K562 (cell line): ENCODE results near the gene RRP7A. TPM values are rescaled to one million over a fixed set of nuclear protein-coding genes. Genes with fewer than 3 reads are reported as not detected.

Source experiments
- CC2D1A ChIP-seq: fragments of 450-650 bp; IDR thresholded peaks from 2 replicates; pipeline ENCODE4 v1.6.1; 2017; ENCODE audit warnings: mild to moderate bottlenecking
- CHCHD3 ChIP-seq: fragments of 250-450 bp; sonication (Bioruptor Pico); IDR thresholded peaks from 2 replicates; pipeline ENCODE4 v2.1.2; 2022; ENCODE audit warnings: mild to moderate bottlenecking
- HDAC8 ChIP-seq: fragments of 450-650 bp; IDR thresholded peaks from 2 replicates; pipeline ENCODE4 v1.6.1; 2016; ENCODE audit warnings: mild to moderate bottlenecking, missing genetic modification characterization, moderate library complexity, missing compliant biosample characterization
- PURB ChIP-seq: sonication (generic); formaldehyde crosslinking; IDR thresholded peaks from 2 replicates; pipeline ENCODE4 v1.9.0; 2021; ENCODE audit warnings: low read depth, mild to moderate bottlenecking, missing genetic modification reagents
- SUPT5H ChIP-seq: fragments of 450-650 bp; IDR thresholded peaks from 2 replicates; pipeline ENCODE4 v1.6.1; 2016
- TAL1 ChIP-seq: fragments of 450-650 bp; IDR thresholded peaks from 2 replicates; pipeline ENCODE4 v1.6.1; 2016; ENCODE audit warnings: mild to moderate bottlenecking
- YY1 ChIP-seq, 3 experiments: IDR thresholded peaks; 2 replicates each; pipeline ENCODE4 v1.6.1; 2011; ENCODE audit warnings: low read length in 2 of 3, mild to moderate bottlenecking in 2 of 3, moderate library complexity in 2 of 3, borderline replicate concordance in 1 of 3, control low read depth in 1 of 3, low read depth in 1 of 3; ENCODE audit not compliant: insufficient read depth in 3 of 3, insufficient replicate concordance in 2 of 3, control insufficient read depth in 1 of 3, insufficient read length in 1 of 3; ENCODE audit errors: extremely low read depth in 1 of 3
- ZNF12 ChIP-seq: sonication (generic); formaldehyde crosslinking; IDR thresholded peaks from 2 replicates; pipeline ENCODE4 v1.4.0; 2020; ENCODE audit warnings: mild to moderate bottlenecking, missing genetic modification reagents
- ZNF143 ChIP-seq: sonication (generic); formaldehyde crosslinking; IDR thresholded peaks from 2 replicates; pipeline ENCODE4 v1.9.0; 2022; ENCODE audit warnings: mild to moderate bottlenecking, missing genetic modification reagents
- ZNF41 ChIP-seq: fragments of 250-450 bp; sonication (Bioruptor Pico); conservative IDR thresholded peaks from 2 replicates; pipeline ENCODE4 v1.4.0; 2020; ENCODE audit warnings: mild to moderate bottlenecking
- ZNF518B ChIP-seq: fragments of 250-450 bp; sonication (Bioruptor Pico); IDR thresholded peaks from 2 replicates; pipeline ENCODE4 v1.5.0; 2021; ENCODE audit warnings: mild to moderate bottlenecking, moderate library complexity
- ZZZ3 ChIP-seq: fragments of 450-650 bp; IDR thresholded peaks from 2 replicates; pipeline ENCODE4 v1.6.1; 2016; ENCODE audit warnings: antibody characterized with exemption, mild to moderate bottlenecking, moderate library complexity
- polyA plus RNA-seq, 8 experiments: library from polyadenylated mRNA; depleted of rRNA in 4 of 8; stranded (reverse) in 5 of 8; unstranded in 3 of 8; fragments of >200 nt; fragmentation: Nextera tagmentation in 2 of 8; fragmentation: Illumina TruSeq in 1 of 8; extraction: Ambion mirVana in 2 of 8; extraction: Trizol in 1 of 8; gene quantifications; 2 replicates each; pipeline versions ENCODE4 v1.2.1 to v1.2.3, GENCODE V29; 2011 to 2014; ENCODE audit warnings: inconsistent platforms in 1 of 8, missing spikeins in 1 of 8
- total RNA-seq, 7 experiments: library from RNA; depleted of rRNA in 6 of 7; stranded (reverse); fragments of >200 nt in 6 of 7; fragmentation: Illumina TruSeq in 2 of 7; extraction: Trizol in 2 of 7; gene quantifications; 2 replicates each; pipeline versions ENCODE4 v1.2.1 to v1.2.3, GENCODE V29; 2011 to 2021; ENCODE audit warnings: low replicate concordance in 1 of 7
- TF ChIP-seq, protein P1 (sequence below), 2 experiments: fragments of 450-650 bp in 1 of 2; sonication (generic) in 1 of 2; formaldehyde crosslinking in 1 of 2; IDR thresholded peaks in 1 of 2; conservative IDR thresholded peaks in 1 of 2; 2 replicates each; pipeline versions ENCODE4 v1.6.1 to v1.8.1; 2016 to 2023; ENCODE audit warnings: mild to moderate bottlenecking in 2 of 2, moderate library complexity in 2 of 2, inconsistent platforms in 1 of 2, missing genetic modification reagents in 1 of 2
- TF ChIP-seq, protein P2 (sequence below): fragments of 450-650 bp; IDR thresholded peaks from 2 replicates; pipeline ENCODE4 v1.6.1; 2016; ENCODE audit warnings: missing biosample characterization, missing genetic modification characterization
- TF ChIP-seq, protein P3 (sequence below), 2 experiments: fragments of 150-350 bp in 1 of 2; IDR thresholded peaks; 2 replicates each; pipeline ENCODE4 v1.6.1; 2012 to 2016; ENCODE audit warnings: low read depth in 2 of 2, low read length in 2 of 2, mild to moderate bottlenecking in 1 of 2, moderate library complexity in 1 of 2
- TF ChIP-seq, protein P4 (sequence below): sonication (generic); formaldehyde crosslinking; IDR thresholded peaks from 2 replicates; pipeline ENCODE4 v1.9.0; 2022; ENCODE audit warnings: mild to moderate bottlenecking, missing genetic modification reagents

RRP7A gene
- total and polyA plus RNA-seq, 9 of the 15 experiments (the other 6 are each of a cell fraction or from before 2014, with no cell fraction given): 3.4 to 74.1 (median 40.3) TPM

GRCh38 chr22:42500161-42500835, 19.3 kb downstream of the RRP7A start (continued):
- TF ChIP-seq, protein P1, sequence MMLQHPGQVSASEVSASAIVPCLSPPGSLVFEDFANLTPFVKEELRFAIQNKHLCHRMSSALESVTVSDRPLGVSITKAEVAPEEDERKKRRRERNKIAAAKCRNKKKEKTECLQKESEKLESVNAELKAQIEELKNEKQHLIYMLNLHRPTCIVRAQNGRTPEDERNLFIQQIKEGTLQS (IDR thresholded peaks at IDR 0.05): no peak
- TF ChIP-seq, protein P1 (CRISPR knock-in tag; conservative IDR thresholded peaks at IDR 0.05): no peak
- no peak for TF ChIP-seq CC2D1A
- TF ChIP-seq ZNF143 (CRISPR knock-in tag): 0 out of 2 replicates have a peak, but pooled peaks have one; percentile 41
- TF ChIP-seq, protein P2, sequence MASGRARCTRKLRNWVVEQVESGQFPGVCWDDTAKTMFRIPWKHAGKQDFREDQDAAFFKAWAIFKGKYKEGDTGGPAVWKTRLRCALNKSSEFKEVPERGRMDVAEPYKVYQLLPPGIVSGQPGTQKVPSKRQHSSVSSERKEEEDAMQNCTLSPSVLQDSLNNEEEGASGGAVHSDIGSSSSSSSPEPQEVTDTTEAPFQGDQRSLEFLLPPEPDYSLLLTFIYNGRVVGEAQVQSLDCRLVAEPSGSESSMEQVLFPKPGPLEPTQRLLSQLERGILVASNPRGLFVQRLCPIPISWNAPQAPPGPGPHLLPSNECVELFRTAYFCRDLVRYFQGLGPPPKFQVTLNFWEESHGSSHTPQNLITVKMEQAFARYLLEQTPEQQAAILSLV (tag): no peak
- peak in 1 of 3 experiments; percentile 30 for TF ChIP-seq YY1 (IDR thresholded peaks at IDR 0.05; ENCODE audit: borderline replicate concordance in 1 of 3, control insufficient read depth in 1 of 3, extremely low read depth in 1 of 3, insufficient read depth in 3 of 3, insufficient read length in 1 of 3, insufficient replicate concordance in 2 of 3, low read depth in 1 of 3, low read length in 2 of 3)
- TF ChIP-seq CHCHD3 (CRISPR knock-in tag): no peak
- no peak for TF ChIP-seq ZNF12 (CRISPR knock-in tag)
- TF ChIP-seq ZZZ3: no peak
- TF ChIP-seq TAL1: no peak
- no peak for TF ChIP-seq ZNF41 (CRISPR knock-in tag)
- TF ChIP-seq, protein P3, sequence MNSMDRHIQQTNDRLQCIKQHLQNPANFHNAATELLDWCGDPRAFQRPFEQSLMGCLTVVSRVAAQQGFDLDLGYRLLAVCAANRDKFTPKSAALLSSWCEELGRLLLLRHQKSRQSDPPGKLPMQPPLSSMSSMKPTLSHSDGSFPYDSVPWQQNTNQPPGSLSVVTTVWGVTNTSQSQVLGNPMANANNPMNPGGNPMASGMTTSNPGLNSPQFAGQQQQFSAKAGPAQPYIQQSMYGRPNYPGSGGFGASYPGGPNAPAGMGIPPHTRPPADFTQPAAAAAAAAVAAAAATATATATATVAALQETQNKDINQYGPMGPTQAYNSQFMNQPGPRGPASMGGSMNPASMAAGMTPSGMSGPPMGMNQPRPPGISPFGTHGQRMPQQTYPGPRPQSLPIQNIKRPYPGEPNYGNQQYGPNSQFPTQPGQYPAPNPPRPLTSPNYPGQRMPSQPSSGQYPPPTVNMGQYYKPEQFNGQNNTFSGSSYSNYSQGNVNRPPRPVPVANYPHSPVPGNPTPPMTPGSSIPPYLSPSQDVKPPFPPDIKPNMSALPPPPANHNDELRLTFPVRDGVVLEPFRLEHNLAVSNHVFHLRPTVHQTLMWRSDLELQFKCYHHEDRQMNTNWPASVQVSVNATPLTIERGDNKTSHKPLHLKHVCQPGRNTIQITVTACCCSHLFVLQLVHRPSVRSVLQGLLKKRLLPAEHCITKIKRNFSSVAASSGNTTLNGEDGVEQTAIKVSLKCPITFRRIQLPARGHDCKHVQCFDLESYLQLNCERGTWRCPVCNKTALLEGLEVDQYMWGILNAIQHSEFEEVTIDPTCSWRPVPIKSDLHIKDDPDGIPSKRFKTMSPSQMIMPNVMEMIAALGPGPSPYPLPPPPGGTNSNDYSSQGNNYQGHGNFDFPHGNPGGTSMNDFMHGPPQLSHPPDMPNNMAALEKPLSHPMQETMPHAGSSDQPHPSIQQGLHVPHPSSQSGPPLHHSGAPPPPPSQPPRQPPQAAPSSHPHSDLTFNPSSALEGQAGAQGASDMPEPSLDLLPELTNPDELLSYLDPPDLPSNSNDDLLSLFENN (IDR thresholded peaks at IDR 0.05; ENCODE audit: low read depth in 2 of 2, low read length in 2 of 2): no peak
- TF ChIP-seq ZNF518B: no peak
- no peak for TF ChIP-seq PURB (CRISPR knock-in tag)
- TF ChIP-seq, protein P4, sequence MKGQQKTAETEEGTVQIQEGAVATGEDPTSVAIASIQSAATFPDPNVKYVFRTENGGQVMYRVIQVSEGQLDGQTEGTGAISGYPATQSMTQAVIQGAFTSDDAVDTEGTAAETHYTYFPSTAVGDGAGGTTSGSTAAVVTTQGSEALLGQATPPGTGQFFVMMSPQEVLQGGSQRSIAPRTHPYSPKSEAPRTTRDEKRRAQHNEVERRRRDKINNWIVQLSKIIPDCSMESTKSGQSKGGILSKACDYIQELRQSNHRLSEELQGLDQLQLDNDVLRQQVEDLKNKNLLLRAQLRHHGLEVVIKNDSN (CRISPR knock-in tag): no peak
- peak; percentile 76 for TF ChIP-seq SUPT5H
- TF ChIP-seq HDAC8: no peak
